Stomach (tissue), 4 donors: ENCODE results near the gene TPP1.

Experiments used
- EP300 ChIP-seq: sonication (generic); formaldehyde crosslinking; IDR thresholded peaks from one replicate; pipeline ENCODE4 v1.6.1; 2017; ENCODE audit warnings: antibody characterized with exemption
- POLR2AphosphoS5 ChIP-seq, 3 donors: sonication (generic); formaldehyde crosslinking; IDR thresholded peaks; one replicate each; pipeline ENCODE4 v1.6.1; 2016; ENCODE audit warnings: antibody characterized with exemption in 3 of 3
- TF ChIP-seq, protein P1 (sequence below), 7 experiments: fragments of 450-650 bp in 4 of 7; fragments of 200-600 bp in 3 of 7; sonication (generic) in 3 of 7; IDR thresholded peaks; one replicate each; pipeline ENCODE4 v1.5.1; 2016 to 2019; ENCODE audit warnings: antibody characterized with exemption in 7 of 7, control low read depth in 2 of 7, mild to moderate bottlenecking in 1 of 7

GRCh38 chr11:6583584-6583983 lies 35.6 kb downstream of the TPP1 start:
- TF ChIP-seq, protein P1, sequence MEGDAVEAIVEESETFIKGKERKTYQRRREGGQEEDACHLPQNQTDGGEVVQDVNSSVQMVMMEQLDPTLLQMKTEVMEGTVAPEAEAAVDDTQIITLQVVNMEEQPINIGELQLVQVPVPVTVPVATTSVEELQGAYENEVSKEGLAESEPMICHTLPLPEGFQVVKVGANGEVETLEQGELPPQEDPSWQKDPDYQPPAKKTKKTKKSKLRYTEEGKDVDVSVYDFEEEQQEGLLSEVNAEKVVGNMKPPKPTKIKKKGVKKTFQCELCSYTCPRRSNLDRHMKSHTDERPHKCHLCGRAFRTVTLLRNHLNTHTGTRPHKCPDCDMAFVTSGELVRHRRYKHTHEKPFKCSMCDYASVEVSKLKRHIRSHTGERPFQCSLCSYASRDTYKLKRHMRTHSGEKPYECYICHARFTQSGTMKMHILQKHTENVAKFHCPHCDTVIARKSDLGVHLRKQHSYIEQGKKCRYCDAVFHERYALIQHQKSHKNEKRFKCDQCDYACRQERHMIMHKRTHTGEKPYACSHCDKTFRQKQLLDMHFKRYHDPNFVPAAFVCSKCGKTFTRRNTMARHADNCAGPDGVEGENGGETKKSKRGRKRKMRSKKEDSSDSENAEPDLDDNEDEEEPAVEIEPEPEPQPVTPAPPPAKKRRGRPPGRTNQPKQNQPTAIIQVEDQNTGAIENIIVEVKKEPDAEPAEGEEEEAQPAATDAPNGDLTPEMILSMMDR (IDR thresholded peaks at IDR 0.05) = no peak
- no peak for TF ChIP-seq EP300
- no peak for TF ChIP-seq POLR2AphosphoS5 (IDR thresholded peaks at IDR 0.05)
